ENCODE results near the gene RBMS3.

RBMS3 gene

DNA sequence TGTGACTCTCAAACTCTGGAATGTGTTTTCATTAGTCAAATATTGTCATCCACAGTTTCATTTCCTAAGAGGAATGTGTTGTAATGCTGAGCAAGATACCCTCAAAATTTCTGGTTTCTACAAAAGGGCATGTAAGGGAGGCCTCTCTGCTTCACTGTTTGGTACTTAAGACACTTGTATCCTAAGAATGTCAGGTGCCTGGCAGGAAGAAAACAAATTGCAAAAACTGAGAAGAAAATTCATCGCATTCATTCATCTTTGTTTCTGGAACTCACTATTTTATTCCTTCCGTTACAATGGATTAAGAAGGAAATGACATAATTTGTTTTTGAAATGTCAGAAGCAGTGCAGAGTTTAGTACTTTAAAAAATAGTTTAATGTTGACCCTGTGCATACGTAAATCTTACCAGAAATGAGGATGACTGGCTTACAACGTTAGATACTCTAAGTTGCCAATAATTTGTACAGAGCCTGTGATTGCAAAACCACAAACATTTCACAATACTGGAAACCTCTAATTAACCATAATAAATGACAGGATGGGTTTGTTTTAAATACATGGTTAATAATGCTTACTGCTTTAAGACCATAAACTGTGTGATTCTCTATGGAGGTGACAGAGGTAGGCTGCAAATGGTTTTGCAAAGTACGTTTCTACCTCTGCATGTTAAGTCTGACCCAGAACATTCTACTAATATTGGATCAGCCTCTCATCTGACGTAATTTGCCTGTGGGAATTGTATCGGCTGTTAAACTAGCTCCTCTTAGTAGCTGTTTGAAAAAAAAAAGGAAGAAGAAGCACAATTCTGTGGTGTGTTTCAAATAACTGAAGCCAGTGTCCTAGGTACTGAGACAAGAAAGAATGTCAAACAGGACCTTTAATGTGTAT is 477.8 kb downstream of the RBMS3 start:
- Mint-ChIP-seq H3K27ac (peak overlapping the region; percentile 39 to 77 (median 47)), H3K4me3 (peak overlapping the region in 1 of 3 experiments; percentile 20), H3K4me1 (peaks cover 44% of the 10 kb centered on the region), H3K36me3 (ENCODE audit: low read depth) (no peaks in the 10 kb centered on the region), H3K9me3 (no peaks in the 10 kb centered on the region), H3K27me3 (ENCODE audit: low read depth) (no peaks in the 10 kb centered on the region)
- no peak for TF ChIP-seq CTCF (IDR thresholded peaks at IDR 0.05; ENCODE audit: unreplicated experiment in 3 of 3)

DNA sequence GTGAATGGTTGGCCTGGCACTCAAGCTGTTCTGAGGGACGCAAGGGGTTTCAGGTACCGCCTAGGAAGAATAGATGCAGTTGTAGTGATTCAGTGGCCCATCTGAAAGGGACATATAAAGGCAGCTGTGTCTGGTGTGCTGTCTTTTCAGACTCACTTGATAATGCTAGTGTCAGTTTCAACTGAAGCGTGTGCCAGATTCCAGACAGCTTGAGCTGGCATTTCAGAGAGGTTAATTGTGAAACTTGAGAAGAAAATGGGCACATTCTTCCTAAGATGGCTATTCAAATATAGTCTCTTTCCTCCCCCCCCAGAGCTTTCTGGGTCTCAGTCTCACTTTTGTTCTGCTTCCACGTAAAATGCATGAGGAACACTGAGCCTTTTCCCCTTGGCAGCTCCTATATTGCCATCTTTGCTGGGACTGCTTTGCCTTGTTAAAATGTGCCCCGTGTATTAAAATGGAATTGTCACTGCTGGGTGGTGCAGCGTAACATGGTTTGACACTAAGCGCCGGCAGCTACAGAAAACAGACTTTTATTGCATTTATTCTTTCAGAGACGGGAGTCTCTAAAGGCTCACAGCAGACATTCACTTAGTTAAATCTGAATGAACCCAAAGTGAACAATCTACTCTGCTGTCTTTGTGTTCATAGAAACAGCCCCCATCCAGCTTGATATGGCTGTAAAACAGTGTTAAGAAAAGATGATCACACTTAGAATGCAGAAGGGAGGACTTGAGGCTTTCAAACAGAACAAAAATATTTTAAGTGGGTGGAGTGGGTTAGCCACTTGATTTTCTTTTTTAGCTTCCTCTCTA is 478.7 kb downstream of the RBMS3 start:
- H3K36me3 Mint-ChIP-seq (ENCODE audit: low read depth) = no peaks in the 10 kb centered on the region
- H3K9me3 Mint-ChIP-seq = no peaks in the 10 kb centered on the region
- peak overlapping the region in 1 of 3 experiments; percentile 51 for H3K4me3 Mint-ChIP-seq
- peaks cover 51% of the 10 kb centered on the region for H3K4me1 Mint-ChIP-seq
- no peaks in the 10 kb centered on the region for H3K27me3 Mint-ChIP-seq (ENCODE audit: low read depth)
- peak overlapping the region; percentile 32 to 77 (median 47) for H3K27ac Mint-ChIP-seq
- no peak for TF ChIP-seq CTCF (IDR thresholded peaks at IDR 0.05; ENCODE audit: unreplicated experiment in 3 of 3)

- no peak for TF ChIP-seq CTCF (IDR thresholded peaks at IDR 0.05; ENCODE audit: unreplicated experiment in 3 of 3)
- Mint-ChIP-seq H3K36me3 (ENCODE audit: low read depth) (no peaks in the 10 kb centered on the region), H3K27ac (peak overlapping the region; percentile 11 to 77 (median 16)), H3K9me3 (no peaks in the 10 kb centered on the region), H3K4me1 (peaks cover 55% of the 10 kb centered on the region), H3K4me3 (peak overlapping the region in 1 of 3 experiments; percentile 22), H3K27me3 (ENCODE audit: low read depth) (no peaks in the 10 kb centered on the region)
These were observed 479.4 kb downstream of the RBMS3 start for GRCh38 chr3:29760226-29760685.

DNA sequence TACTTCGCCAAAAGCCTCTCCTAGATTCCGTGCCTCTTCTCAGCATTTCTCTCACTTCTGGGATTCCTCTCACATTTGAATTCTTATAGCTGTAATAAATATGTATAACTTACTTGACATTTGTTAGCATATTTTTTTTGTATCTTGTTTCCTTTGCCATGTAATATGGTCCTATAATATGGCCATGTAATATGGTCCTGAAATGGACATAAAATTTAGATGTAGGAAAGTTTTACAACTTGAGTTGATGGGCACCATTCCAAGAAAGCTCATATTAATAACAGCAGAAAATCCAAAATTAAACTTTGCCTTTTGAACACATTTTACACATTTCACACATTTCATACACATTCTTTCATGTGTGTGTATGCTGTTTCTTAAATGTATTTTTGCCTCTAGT is 480.6 kb downstream of the RBMS3 start:
- TF ChIP-seq CTCF (IDR thresholded peaks at IDR 0.05; ENCODE audit: unreplicated experiment in 3 of 3) = no peak
- H3K4me3 Mint-ChIP-seq = no peak overlapping the region
- no peaks in the 10 kb centered on the region for H3K9me3 Mint-ChIP-seq
- H3K36me3 Mint-ChIP-seq (ENCODE audit: low read depth) = no peaks in the 10 kb centered on the region
- no peaks in the 10 kb centered on the region for H3K27me3 Mint-ChIP-seq (ENCODE audit: low read depth)
- peaks cover 52% of the 10 kb centered on the region for H3K4me1 Mint-ChIP-seq
- peak overlapping the region in 2 of 3 experiments; percentile 16 to 44 for H3K27ac Mint-ChIP-seq

DNA sequence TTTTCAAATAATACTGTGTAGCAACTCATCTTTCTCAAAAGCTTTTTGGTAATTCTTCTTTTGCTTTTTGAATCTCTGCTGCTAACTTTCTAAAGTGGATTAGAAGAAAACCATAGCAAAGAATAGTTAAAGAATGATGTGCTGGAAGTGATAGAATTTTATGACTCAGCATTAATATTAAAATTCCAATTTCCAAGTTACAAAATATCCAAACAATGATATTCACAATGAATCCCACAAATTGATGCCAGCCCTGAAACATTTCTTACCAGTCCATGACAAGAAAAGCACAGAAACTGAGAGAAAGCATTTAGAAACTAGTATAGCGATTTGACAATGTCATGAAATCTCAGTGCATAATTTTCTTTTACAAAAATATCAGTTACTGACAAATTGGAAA is 482.2 kb downstream of the RBMS3 start:
- Mint-ChIP-seq H3K27me3 (ENCODE audit: low read depth) (no peaks in the 10 kb centered on the region), H3K36me3 (ENCODE audit: low read depth) (no peaks in the 10 kb centered on the region), H3K27ac (no peak overlapping the region), H3K9me3 (no peaks in the 10 kb centered on the region), H3K4me1 (peaks cover 43% of the 10 kb centered on the region), H3K4me3 (no peak overlapping the region)
- no peak for TF ChIP-seq CTCF (IDR thresholded peaks at IDR 0.05; ENCODE audit: unreplicated experiment in 3 of 3)
